Measurements from ENCODE around the gene GLG1.

DNA sequence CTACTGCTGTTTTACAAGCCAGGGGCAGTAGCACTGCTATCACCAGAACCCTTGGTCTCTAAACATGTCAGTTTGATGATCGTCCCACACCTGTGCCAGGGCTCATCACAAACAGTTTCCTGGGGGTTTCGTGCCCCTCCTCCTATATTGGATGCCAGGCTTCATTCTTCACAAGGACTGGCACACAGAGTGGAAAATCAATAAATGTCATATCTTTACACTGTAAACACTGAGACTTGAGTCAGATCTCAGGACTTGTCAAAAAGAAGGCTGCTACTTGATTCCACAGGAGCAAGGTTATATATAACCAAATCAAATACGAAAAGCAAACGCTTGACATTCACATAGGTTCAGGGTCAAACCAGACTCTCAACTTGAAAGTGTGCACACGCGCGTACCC lies 146.4 kb downstream of the GLG1 start:
- TF ChIP-seq, protein P1, sequence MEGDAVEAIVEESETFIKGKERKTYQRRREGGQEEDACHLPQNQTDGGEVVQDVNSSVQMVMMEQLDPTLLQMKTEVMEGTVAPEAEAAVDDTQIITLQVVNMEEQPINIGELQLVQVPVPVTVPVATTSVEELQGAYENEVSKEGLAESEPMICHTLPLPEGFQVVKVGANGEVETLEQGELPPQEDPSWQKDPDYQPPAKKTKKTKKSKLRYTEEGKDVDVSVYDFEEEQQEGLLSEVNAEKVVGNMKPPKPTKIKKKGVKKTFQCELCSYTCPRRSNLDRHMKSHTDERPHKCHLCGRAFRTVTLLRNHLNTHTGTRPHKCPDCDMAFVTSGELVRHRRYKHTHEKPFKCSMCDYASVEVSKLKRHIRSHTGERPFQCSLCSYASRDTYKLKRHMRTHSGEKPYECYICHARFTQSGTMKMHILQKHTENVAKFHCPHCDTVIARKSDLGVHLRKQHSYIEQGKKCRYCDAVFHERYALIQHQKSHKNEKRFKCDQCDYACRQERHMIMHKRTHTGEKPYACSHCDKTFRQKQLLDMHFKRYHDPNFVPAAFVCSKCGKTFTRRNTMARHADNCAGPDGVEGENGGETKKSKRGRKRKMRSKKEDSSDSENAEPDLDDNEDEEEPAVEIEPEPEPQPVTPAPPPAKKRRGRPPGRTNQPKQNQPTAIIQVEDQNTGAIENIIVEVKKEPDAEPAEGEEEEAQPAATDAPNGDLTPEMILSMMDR (IDR thresholded peaks at IDR 0.05) = no peak
- TF ChIP-seq POLR2A (IDR thresholded peaks at IDR 0.05) = no peak

All from transverse colon (tissue), 3 donors.